Renal cortex interstitium (tissue), 11 donors: ENCODE measurements around the gene RIT2. TPM values are rescaled to one million over a fixed set of nuclear protein-coding genes. Genes with fewer than 3 reads are reported as not detected.

Experiments
- DNase-seq, 11 donors: peaks; one replicate each; pipeline ENCODE4 v3.0.0-alpha.2; 2013; ENCODE audit warnings: low read depth in 9 of 11, low spot score in 4 of 11; ENCODE audit errors: extremely low read depth in 1 of 11
- polyA plus RNA-seq, 3 donors: library from polyadenylated mRNA; unstranded; fragments of 120-200 nt; gene quantifications; one replicate each; pipeline ENCODE4 v1.2.1, GENCODE V29; 2013; ENCODE audit not compliant: insufficient read length in 3 of 3

The RIT2 gene
- polyA plus RNA-seq, 3 donors: 0.09 TPM; not detected in 2

GRCh38 chr18:42892181-42892580 is 223.3 kb downstream of the RIT2 start:
- no peak for DNase-seq

DNA sequence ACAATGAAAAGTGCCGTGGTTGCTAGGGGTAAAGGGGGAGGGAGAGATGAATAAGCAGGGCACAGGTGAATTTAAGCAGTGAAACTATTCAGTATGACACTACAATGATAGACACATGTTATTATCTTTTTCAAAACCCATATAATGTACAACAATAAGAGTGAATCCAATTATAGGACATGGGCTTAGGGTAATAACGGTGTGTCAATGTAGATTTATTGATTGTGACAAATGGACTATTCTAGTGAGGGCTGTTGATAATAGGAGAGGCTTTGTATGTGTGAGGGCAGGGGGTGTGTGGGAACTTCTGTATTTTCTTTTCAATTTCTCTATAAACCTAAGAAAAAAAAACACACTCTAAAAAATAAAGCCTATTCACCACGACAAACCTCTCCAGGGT is 223.8 kb downstream of the RIT2 start:
- no peak for DNase-seq

GRCh38 chr18:42883169-42883568 is 232.3 kb downstream of the RIT2 start:
- DNase-seq: no peak

GRCh38 chr18:42882122-42882521 is 233.4 kb downstream of the RIT2 start:
- DNase-seq: no peak

- DNase-seq: no peak
Measured at GRCh38 chr18:42872838-42873237, 242.6 kb downstream of the RIT2 start.

DNA sequence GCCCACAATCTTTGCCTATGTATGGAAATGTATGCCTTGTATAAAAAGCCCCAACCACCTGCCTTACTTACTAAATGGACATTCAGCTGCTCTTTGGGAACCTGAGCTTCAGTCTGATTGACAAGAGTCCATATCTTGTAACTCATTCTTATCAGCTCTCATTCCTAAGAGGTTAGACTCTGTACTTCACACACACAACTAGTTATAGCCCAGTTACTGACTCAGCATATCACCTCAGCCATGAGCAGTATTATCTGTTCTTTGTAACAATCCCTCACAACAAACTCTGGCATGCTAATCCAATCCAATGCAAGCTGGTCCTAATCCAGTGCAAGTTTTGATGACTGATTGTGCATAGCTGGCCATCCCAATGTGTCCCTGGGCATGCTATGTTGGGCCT is 250.6 kb downstream of the RIT2 start:
- no peak for DNase-seq

DNA sequence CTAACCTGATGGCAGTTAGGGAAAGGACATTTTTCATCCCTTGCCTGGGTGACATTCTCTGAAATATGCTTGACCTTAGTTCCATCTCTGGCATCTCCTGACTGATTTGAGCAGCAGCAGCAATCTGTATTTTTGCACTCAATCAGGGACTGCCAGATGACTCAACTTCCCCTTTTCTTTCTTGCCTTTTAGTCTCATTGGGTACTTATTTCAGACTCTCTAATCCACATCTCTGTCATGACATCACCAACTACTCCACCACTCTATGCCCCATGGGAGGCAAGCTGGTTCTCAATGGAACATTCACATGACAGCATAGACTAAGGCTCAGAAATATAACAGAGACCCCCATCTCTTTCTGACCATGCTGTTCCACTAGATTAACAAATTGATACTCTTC is 254.2 kb downstream of the RIT2 start:
- DNase-seq: no peak

DNA sequence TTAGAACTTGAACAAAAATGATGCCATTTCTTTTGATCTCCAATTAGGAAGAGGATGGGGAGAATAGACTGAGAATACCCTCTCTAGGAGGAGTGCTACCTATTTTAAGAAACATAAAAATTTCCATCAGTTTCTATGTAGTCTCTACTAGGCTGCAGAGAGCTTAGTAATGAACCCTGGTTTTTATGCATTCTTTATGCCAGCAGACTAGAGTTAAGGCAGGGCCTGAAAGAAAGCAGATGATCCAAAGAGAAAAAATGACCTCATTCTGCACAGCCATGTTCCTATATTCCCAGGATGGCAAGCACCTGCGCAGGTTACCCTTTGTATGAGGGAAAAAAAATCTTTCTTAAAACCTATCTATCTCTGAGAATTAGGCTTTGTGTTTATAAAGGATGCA is 254.9 kb downstream of the RIT2 start:
- no peak for DNase-seq

DNA sequence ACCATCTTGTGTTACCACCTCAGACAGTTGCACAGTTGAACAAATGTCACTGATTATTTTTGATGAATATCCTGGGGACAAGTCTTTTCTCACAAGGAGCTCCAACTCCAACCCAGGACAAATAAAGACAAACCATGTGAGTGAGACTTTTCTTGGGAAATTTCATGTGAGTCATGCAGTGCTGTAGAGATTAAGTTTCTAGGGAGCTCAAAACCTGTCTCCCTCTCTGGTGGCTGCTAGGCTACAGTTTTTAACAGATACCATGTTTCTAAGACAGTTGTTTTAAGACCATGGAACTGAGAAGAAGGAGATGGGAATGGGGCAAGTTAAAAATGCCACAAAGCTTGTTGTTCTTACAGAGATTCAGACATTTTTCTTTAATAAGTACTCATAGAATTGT is 255.5 kb downstream of the RIT2 start:
- DNase-seq: no peak

DNA sequence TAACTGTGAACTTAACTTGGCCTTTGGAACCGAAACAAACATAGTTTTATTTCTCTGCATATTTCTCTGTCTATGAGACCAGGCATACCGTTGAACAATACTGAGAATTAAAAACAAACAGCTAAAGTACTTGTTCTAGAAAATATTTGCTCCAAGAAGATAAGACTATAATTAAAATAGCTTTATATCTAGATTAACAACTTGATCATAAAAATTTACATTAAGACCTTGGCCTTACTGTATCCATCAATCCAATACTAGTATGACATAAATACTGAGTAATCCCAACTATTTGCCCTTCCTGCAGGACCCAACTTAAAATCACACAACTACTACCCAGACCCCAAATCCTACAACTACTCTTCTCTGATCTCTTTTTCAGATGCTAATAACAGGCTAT is 260.9 kb downstream of the RIT2 start:
- no peak for DNase-seq

- DNase-seq: no peak
Measured at GRCh38 chr18:42850174-42851083, 265.1 kb downstream of the RIT2 start.

DNA sequence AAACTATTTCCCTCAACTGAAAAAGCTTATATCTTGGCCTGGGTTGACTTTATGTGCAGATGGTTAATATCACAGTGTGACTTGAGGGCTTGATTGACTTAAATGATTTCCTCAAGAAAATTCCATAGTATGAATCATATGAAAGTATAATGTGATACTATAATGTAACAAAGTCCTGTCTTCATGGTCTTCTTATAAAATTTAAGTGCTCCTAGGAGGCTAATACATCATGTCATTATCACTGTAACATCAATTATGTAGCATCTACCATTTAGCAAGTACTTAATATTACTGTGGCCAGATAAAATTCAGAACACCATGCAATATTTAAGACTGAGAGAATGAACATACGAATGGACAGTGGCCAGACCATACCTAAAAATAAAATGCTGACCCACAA is 276.1 kb downstream of the RIT2 start:
- DNase-seq: peak in 6 of 11 donors; percentile 7 to 17 (median 14)

DNA sequence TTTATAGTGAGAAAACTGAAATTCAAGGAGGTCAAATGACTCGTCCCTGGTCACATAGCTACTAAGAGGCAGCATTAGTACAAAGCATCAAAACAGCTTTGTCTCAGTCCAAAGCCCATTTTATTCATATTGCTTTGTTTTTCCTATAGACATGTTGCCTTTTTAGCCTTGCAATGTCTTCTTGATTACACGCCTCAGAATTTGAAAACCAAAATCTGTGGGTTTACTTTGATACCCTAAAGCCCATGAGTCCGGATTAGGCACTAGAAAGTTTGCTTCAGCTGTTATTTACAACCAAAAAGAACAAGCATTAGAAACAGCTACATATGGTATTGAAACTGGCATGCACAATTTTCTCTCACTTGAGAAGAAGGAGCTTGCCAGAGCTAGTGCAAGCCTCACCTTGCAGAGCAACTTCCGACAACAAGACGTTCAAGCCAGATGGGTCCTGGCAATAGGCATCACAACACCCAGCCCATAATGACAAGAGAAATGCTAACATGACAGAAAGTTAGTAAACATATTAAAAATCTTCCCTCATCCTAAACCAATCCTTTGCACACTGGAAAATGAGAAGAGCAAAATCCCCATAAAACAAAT is 276.8 kb downstream of the RIT2 start:
- DNase-seq: no peak

- DNase-seq: no peak
Measured at GRCh38 chr18:42830936-42831335, 284.5 kb downstream of the RIT2 start.

GRCh38 chr18:42828881-42829280 is 286.6 kb downstream of the RIT2 start:
- DNase-seq: no peak

DNA sequence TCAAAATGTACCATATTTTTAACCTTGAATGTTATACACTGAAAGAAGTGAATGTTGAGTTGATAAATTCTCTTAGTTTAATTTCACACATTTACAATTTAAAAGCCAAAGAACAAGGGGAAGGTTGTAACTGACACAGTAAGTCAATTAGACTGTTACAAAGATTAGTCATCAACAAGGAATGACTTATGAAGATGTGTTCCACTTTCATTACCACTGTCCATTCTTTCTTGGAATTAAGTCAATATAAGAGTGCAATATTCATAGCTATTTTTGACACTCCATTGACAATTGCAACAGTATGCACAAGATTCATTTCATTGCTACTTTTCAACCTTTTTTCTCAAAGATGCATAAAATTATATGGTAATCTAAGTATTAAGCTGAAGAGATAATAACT is 291.3 kb downstream of the RIT2 start:
- DNase-seq: no peak

DNA sequence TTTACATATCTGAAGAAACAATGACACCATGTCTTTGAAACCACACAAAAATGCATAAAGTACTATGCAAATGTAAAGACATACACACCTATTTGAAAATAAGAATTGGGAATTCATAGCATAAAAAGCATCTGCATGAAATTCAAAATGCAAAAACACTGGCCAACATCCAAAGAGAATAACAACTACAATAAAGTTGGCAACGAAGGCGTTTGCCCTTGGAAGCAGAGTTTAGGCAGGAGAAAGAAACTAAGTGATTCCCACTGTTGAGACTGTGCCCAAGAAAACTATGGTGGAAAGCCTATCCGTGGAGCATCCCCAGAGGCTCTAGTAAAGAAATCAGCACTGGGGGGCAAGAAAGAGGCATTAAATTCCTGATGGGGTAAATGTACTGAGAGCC is 292.8 kb downstream of the RIT2 start:
- DNase-seq: no peak

- no peak for DNase-seq
Measured at GRCh38 chr18:42821492-42821891, 294.0 kb downstream of the RIT2 start.

GRCh38 chr18:42814618-42815017 is 300.9 kb downstream of the RIT2 start:
- no peak for DNase-seq

GRCh38 chr18:42814184-42814583 is 301.3 kb downstream of the RIT2 start:
- DNase-seq: no peak

DNA sequence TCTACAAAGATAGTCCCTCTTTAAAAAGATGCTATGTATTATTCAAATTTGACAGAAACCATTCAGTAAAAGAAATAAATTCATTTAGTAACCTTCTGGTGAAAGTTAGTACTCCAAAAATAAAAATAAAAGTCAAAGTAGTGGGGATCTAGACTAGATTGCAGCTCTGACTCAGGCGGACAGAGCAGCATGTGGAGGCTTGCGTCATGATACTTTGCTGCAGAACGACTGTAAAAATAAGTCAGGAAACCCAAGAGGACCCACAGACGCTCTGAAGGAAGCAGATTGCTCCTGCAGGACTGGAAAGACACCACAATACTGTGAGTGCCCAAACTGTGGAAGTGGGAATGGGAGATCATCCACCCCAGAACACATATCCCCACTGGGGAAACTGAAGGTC is 301.9 kb downstream of the RIT2 start:
- no peak for DNase-seq
